Activated CD8-positive, alpha-beta memory T cell treated with anti-CD3 and anti-CD28 coated beads for 36 hours (primary cell): ENCODE data around the gene HIP1R. TPM values are rescaled to one million over a fixed set of nuclear protein-coding genes. Genes with fewer than 3 reads are reported as not detected.
"Not testable (repeated sequence)": the region's sequence is repeated elsewhere in the genome, so short reads cannot be mapped to it uniquely, and the experiment has no call there.

ENCODE experiments used
- CTCF ChIA-PET: fragments of 350-600 bp; sonication (Branson Sonifier 250); formaldehyde crosslinking; loops from one replicate; lab custom pipeline; 2021; ENCODE audit warnings: antibody characterized with exemption; lab: Charles Lee
- POLR2A ChIA-PET: fragments of 350-600 bp; sonication (Branson Sonifier 250); formaldehyde crosslinking; loops from one replicate; lab custom pipeline; 2021; ENCODE audit warnings: antibody characterized with exemption; lab: Charles Lee
- total RNA-seq, 2 experiments: library from RNA; stranded (reverse); gene quantifications; one replicate each; pipeline ENCODE4 v1.2.3, GENCODE V29; 2021

The HIP1R gene
- total RNA-seq, 2 experiments from 2014 or later, result 23.0 to 23.1 TPM

- POLR2A ChIA-PET, result no interaction called here
- CTCF ChIA-PET, result interaction anchor here (2.1 kb wide), 1 partner anchor 73 kb away, joined by 6 read pairs; no protein-coding TSS in a partner anchor
These were observed 31.1 kb downstream of the HIP1R start for GRCh38 chr12:122866379-122866778.

GRCh38 chr12:122866950-122867607 lies 31.8 kb downstream of the HIP1R start:
- ChIA-PET CTCF (no interaction called here), POLR2A (no interaction called here)

- POLR2A ChIA-PET, result no interaction called here
- CTCF ChIA-PET, result interaction anchor here (4.3 kb wide), 1 partner anchor 8 kb away, joined by 26 read pairs; no protein-coding TSS in a partner anchor
These were observed 32.6 kb downstream of the HIP1R start for GRCh38 chr12:122867691-122868461.

GRCh38 chr12:122868471-122869177 lies 33.4 kb downstream of the HIP1R start:
- POLR2A ChIA-PET, result no interaction called here
- CTCF ChIA-PET, result interaction anchor here (4.3 kb wide), 1 partner anchor 9 kb away, joined by 26 read pairs; no protein-coding TSS in a partner anchor

- ChIA-PET POLR2A (no interaction called here), CTCF (interaction anchor here (0.7 to 4.3 kb wide), 5 partner anchors 9 to 85 kb away, joined by 3 to 26 read pairs (median 3); no protein-coding TSS in a partner anchor)
These were observed 34.1 kb downstream of the HIP1R start for GRCh38 chr12:122869207-122869973.

GRCh38 chr12:122870163-122870842 lies 35.0 kb downstream of the HIP1R start:
- ChIA-PET CTCF (interaction anchor here (0.6 to 4.3 kb wide), 8 partner anchors 10 to 84 kb away, joined by 3 to 26 read pairs (median 4); no protein-coding TSS in a partner anchor), POLR2A (no interaction called here)

- ChIA-PET POLR2A (interaction anchor here (0.5 to 1.4 kb wide), 3 partner anchors 17 to 404 kb away, joined by 3 to 4 read pairs (median 3); partner anchors contain the start of gene VPS37B), CTCF (interaction anchor here (0.6 to 4.3 kb wide), 9 partner anchors 11 to 559 kb away, joined by 3 to 26 read pairs (median 4); partner anchors contain the start of gene HCAR1)
These were observed 35.8 kb downstream of the HIP1R start for GRCh38 chr12:122870867-122871664.

- ChIA-PET CTCF (interaction anchor here (1.0 to 4.3 kb wide), 7 partner anchors 12 to 558 kb away, joined by 3 to 26 read pairs (median 4); partner anchors contain the start of gene HCAR1), POLR2A (interaction anchor here (0.6 to 1.4 kb wide), 2 partner anchors 16 to 23 kb away, joined by 3 to 4 read pairs; partner anchors contain the start of gene VPS37B)
These were observed 36.9 kb downstream of the HIP1R start for GRCh38 chr12:122871851-122872780.

GRCh38 chr12:122872815-122873361 lies 37.6 kb downstream of the HIP1R start:
- CTCF ChIA-PET, result interaction anchor here (0.7 to 2.7 kb wide), 6 partner anchors 12 to 557 kb away, joined by 3 to 10 read pairs (median 4); no protein-coding TSS in a partner anchor

GRCh38 chr12:122873540-122873939 lies 38.3 kb downstream of the HIP1R start:
- CTCF ChIA-PET, result interaction anchor here (0.7 to 1.4 kb wide), 2 partner anchors 12 to 13 kb away, joined by 3 to 4 read pairs; no protein-coding TSS in a partner anchor
- POLR2A ChIA-PET, result no interaction called here

More at GRCh38 chr12:122872815-122873361, 37.6 kb downstream of the HIP1R start:
- POLR2A ChIA-PET, result no interaction called here

- ChIA-PET CTCF (interaction anchor here (1.0 to 1.4 kb wide), 2 partner anchors 14 to 80 kb away, joined by 3 to 4 read pairs; no protein-coding TSS in a partner anchor), POLR2A (interaction anchor here (1.5 kb wide), 1 partner anchor 14 kb away, joined by 4 read pairs; no protein-coding TSS in a partner anchor)
These were observed 38.8 kb downstream of the HIP1R start for GRCh38 chr12:122874081-122874480.

- CTCF ChIA-PET, result interaction anchor here (0.7 kb wide), 1 partner anchor 1049 kb away, joined by 3 read pairs; no protein-coding TSS in a partner anchor
These were observed 40.4 kb downstream of the HIP1R start for GRCh38 chr12:122875590-122876220.

GRCh38 chr12:122876281-122876680 lies 41.0 kb downstream of the HIP1R start:
- CTCF ChIA-PET, result interaction anchor here (0.7 kb wide), 1 partner anchor 1049 kb away, joined by 3 read pairs; no protein-coding TSS in a partner anchor
- POLR2A ChIA-PET, result not testable (repeated sequence)

More at GRCh38 chr12:122875590-122876220, 40.4 kb downstream of the HIP1R start:
- POLR2A ChIA-PET, result interaction anchor here (0.7 to 1.5 kb wide), 2 partner anchors 12 to 23 kb away, joined by 4 to 15 read pairs; no protein-coding TSS in a partner anchor

- ChIA-PET CTCF (interaction anchor here (0.7 to 1.3 kb wide), 2 partner anchors 22 to 1048 kb away, joined by 3 read pairs; no protein-coding TSS in a partner anchor), POLR2A (no interaction called here)
These were observed 41.5 kb downstream of the HIP1R start for GRCh38 chr12:122876731-122877130.
